PC-9 (cell line): ENCODE measurements around the gene SCOC. TPM values are rescaled to one million over a fixed set of nuclear protein-coding genes. Genes with fewer than 3 reads are reported as not detected.
A peak's percentile ranks its signal among the peaks of the same experiment; 100 is the strongest.

Experiments used
- BruUV-seq: library from RNA; stranded (reverse); fragments of 400-500 nt; replicated peaks from 2 replicates; lab custom pipeline; 2021; lab: Mats Ljungman, UMichigan
- CTCF ChIA-PET: fragments of 300-600 bp; sonication (Branson Sonifier 250); formaldehyde crosslinking; loops from one replicate; lab custom pipeline; 2022; ENCODE audit warnings: antibody characterized with exemption; lab: Charles Lee
- POLR2A ChIA-PET: fragments of 300-600 bp; sonication (Branson Sonifier 250); formaldehyde crosslinking; loops from one replicate; lab custom pipeline; 2022; ENCODE audit warnings: antibody characterized with exemption; ENCODE audit not compliant: unreplicated experiment; lab: Charles Lee
- DNase-seq, 2 experiments: peaks; one replicate each; pipeline versions ENCODE4 v3.0.0 to v3.0.0-alpha.2; 2015 to 2022; ENCODE audit warnings: mixed read lengths in 1 of 2
- H2AFZ ChIP-seq: fragments of 200-600 bp; sonication (generic); 2 replicates; pipeline ENCODE4 v1.8.1; 2017; ENCODE audit warnings: antibody characterized with exemption
- H3F3A ChIP-seq: fragments of 200-600 bp; sonication (generic); 2 replicates; pipeline ENCODE4 v1.8.1; 2017; ENCODE audit warnings: antibody characterized with exemption, mild to moderate bottlenecking, low read depth; ENCODE audit not compliant: insufficient read depth
- H3K27ac ChIP-seq: fragments of 200-600 bp; sonication (generic); 2 replicates; pipeline ENCODE4 v1.6.1; 2016; ENCODE audit warnings: mixed run types
- H3K27me3 ChIP-seq: fragments of 200-600 bp; sonication (generic); 2 replicates; pipeline ENCODE4 v1.6.1; 2016; ENCODE audit warnings: low read depth, mixed run types; ENCODE audit not compliant: insufficient read depth
- H3K36me3 ChIP-seq: fragments of 200-600 bp; sonication (generic); 2 replicates; pipeline ENCODE4 v1.6.1; 2016; ENCODE audit warnings: low read depth, mixed run types
- H3K4me1 ChIP-seq: fragments of 200-600 bp; sonication (generic); replicated peaks from 2 replicates; pipeline ENCODE4 v1.6.1; 2016; ENCODE audit warnings: mixed run types; ENCODE audit not compliant: insufficient read depth
- H3K4me2 ChIP-seq: fragments of 200-600 bp; sonication (generic); 2 replicates; pipeline ENCODE4 v1.6.1; 2017; ENCODE audit warnings: mixed run types
- H3K4me3 ChIP-seq: fragments of 200-600 bp; sonication (generic); 2 replicates; pipeline ENCODE4 v1.6.1; 2016; ENCODE audit warnings: mixed run types
- H3K79me2 ChIP-seq: fragments of 200-600 bp; sonication (generic); 2 replicates; pipeline ENCODE4 v1.6.1; 2017; ENCODE audit warnings: low read depth, mixed run types
- H3K9me2 ChIP-seq: fragments of 200-600 bp; sonication (generic); 2 replicates; pipeline ENCODE4 v1.8.1; 2017; ENCODE audit warnings: mild to moderate bottlenecking; ENCODE audit not compliant: insufficient read depth
- H3K9me3 ChIP-seq: fragments of 200-600 bp; sonication (generic); 2 replicates; pipeline ENCODE4 v1.8.1; 2016; ENCODE audit warnings: low read depth; ENCODE audit not compliant: insufficient read depth
- H4K20me1 ChIP-seq: fragments of 200-600 bp; sonication (generic); 2 replicates; pipeline ENCODE4 v1.8.1; 2017; ENCODE audit not compliant: insufficient read depth
- CTCF ChIP-seq: fragments of 200-600 bp; sonication (generic); conservative IDR thresholded peaks from 2 replicates; pipeline ENCODE4 v1.6.1; 2017; ENCODE audit warnings: mixed run types, antibody characterized with exemption, mild to moderate bottlenecking, moderate library complexity
- EZH2 ChIP-seq: fragments of 200-600 bp; sonication (generic); IDR thresholded peaks from 2 replicates; pipeline ENCODE4 v1.8.0; 2017; ENCODE audit warnings: antibody characterized with exemption, low read depth
- intact Hi-C: fragments of 100-400 bp; cut with micrococcal nuclease; formaldehyde crosslinking; loops from one replicate; pipeline ENCODE4 v1.10.0; 2022; ENCODE audit not compliant: unreplicated experiment
- total RNA-seq: library from RNA; stranded (reverse); gene quantifications from 2 replicates; pipeline ENCODE4 v1.2.3, GENCODE V29; 2021

SCOC gene
- total RNA-seq, 1 experiment from 2014 or later, result 53.0 TPM

- POLR2A ChIA-PET, result no interaction called here
- CTCF ChIA-PET, result no interaction called here
These were observed 36.7 kb upstream of the SCOC start for GRCh38 chr4:140336730-140337129.

GRCh38 chr4:140342620-140343019 is 30.8 kb upstream of the SCOC start:
- intact Hi-C loops, result no loop called here
- Histone ChIP-seq H3K4me1 (no peaks in the 10 kb centered on the region; the same call in 1 of the 2 replicates), H3K27ac (no peak overlapping the region), H3K9me3 (no peaks in the 10 kb centered on the region), H3K27me3 (no peaks in the 10 kb centered on the region), H4K20me1 (no peaks in the 10 kb centered on the region), H2AFZ (no peak overlapping the region), H3K9me2 (no peaks in the 10 kb centered on the region), H3K79me2 (no peaks in the 10 kb centered on the region), H3K4me2 (no peak overlapping the region), H3K36me3 (no peaks in the 10 kb centered on the region), H3F3A (no peaks in the 10 kb centered on the region), H3K4me3 (no peak overlapping the region)
- CTCF ChIA-PET, result no interaction called here
- no peak for DNase-seq
- POLR2A ChIA-PET, result interaction anchor here (0.5 kb wide), 1 partner anchor 261 kb away, joined by 6 read pairs; no protein-coding TSS in a partner anchor
- TF ChIP-seq EZH2 (no peak), CTCF (no peak)
- no TSS peak for BruUV-seq

More at GRCh38 chr4:140336730-140337129, 36.7 kb upstream of the SCOC start:
- Histone ChIP-seq H3K4me2 (no peak overlapping the region), H3K9me2 (no peaks in the 10 kb centered on the region), H4K20me1 (no peaks in the 10 kb centered on the region), H2AFZ (no peak overlapping the region), H3K9me3 (no peaks in the 10 kb centered on the region), H3K36me3 (no peaks in the 10 kb centered on the region), H3K27me3 (no peaks in the 10 kb centered on the region), H3K27ac (no peak overlapping the region), H3K4me1 (no peaks in the 10 kb centered on the region), H3K4me3 (no peak overlapping the region), H3K79me2 (no peaks in the 10 kb centered on the region), H3F3A (no peaks in the 10 kb centered on the region)
- BruUV-seq, result no TSS peak
- intact Hi-C loops, result no loop called here
- no peak for DNase-seq
- TF ChIP-seq EZH2 (no peak), CTCF (no peak)

GRCh38 chr4:140343303-140343702 is 30.1 kb upstream of the SCOC start:
- H3K4me3 ChIP-seq, result no peak overlapping the region
- no peak overlapping the region for H3K27ac ChIP-seq
- no peaks in the 10 kb centered on the region for H3K36me3 ChIP-seq
- H3K4me2 ChIP-seq, result no peak overlapping the region; the same call in 1 of the 2 replicates
- BruUV-seq, result no TSS peak
- no peaks in the 10 kb centered on the region for H4K20me1 ChIP-seq
- POLR2A ChIA-PET, result interaction anchor here (0.5 to 0.8 kb wide), 2 partner anchors 76 to 260 kb away, joined by 6 to 8 read pairs; no protein-coding TSS in a partner anchor
- no peaks in the 10 kb centered on the region for H3F3A ChIP-seq
- H3K9me2 ChIP-seq, result no peaks in the 10 kb centered on the region
- CTCF ChIA-PET, result no interaction called here
- DNase-seq, result peak; percentile 42 to 59
- H3K4me1 ChIP-seq, result no peaks in the 10 kb centered on the region; the same call in 1 of the 2 replicates
- TF ChIP-seq EZH2 (no peak), CTCF (no peak)
- no peak overlapping the region for H2AFZ ChIP-seq
- intact Hi-C loops, result no loop called here
- H3K9me3 ChIP-seq, result no peaks in the 10 kb centered on the region
- H3K27me3 ChIP-seq, result no peaks in the 10 kb centered on the region
- H3K79me2 ChIP-seq, result no peaks in the 10 kb centered on the region
